ENCODE data around the gene VPS37C. TPM values are rescaled to one million over a fixed set of nuclear protein-coding genes. Genes with fewer than 3 reads are reported as not detected.
A peak's percentile ranks its signal among the peaks of the same experiment; 100 is the strongest.

The VPS37C gene
- total and polyA plus RNA-seq, 10 of the 15 experiments (the other 5 are each of a cell fraction or from before 2014, with no cell fraction given): 0.39 to 16.5 (median 7.8) TPM

GRCh38 chr11:61172356-61172755 lies 11.1 kb upstream of the VPS37C start:
- WGBS (ENCODE audit: insufficient coverage, insufficient replicate concordance, low lambda C conversion rate, missing lambda C conversion rate): 14% methylated on average over 5 of the region's 5 CpGs
- peak; percentile 72 for FAIRE-seq
- ChIA-PET CTCF (interaction anchor here (1.4 to 3.1 kb wide), 4 partner anchors 15 to 397 kb away, joined by 3 to 17 read pairs (median 6); no protein-coding TSS in a partner anchor), SMC1A (ENCODE audit: uncharacterized antibody, unreplicated experiment) (interaction anchor here (1.1 to 4.6 kb wide), 4 partner anchors 11 to 35 kb away, joined by 3 to 31 read pairs (median 4); partner anchors contain the start of gene VPS37C), RAD21 (ENCODE audit: unreplicated experiment) (interaction anchor here (1.1 to 2.2 kb wide), 2 partner anchors 11 to 14 kb away, joined by 6 to 8 read pairs; partner anchors contain the start of gene VPS37C), POLR2A (interaction anchor here (0.9 to 1.7 kb wide), 2 partner anchors 12 to 14 kb away, joined by 3 to 6 read pairs; partner anchors contain the start of gene VPS37C)
- in situ Hi-C loops (cut with MboI) (no loop called here), intact Hi-C loops (cut with micrococcal nuclease; ENCODE audit: unreplicated experiment) (no loop called here)
- H2AFZ ChIP-seq (ENCODE audit: control insufficient read depth, low read depth, low read length): no peak overlapping the region
- H3K79me2 ChIP-seq (ENCODE audit: control insufficient read depth, insufficient read depth, low read length): peaks cover under 1% of the 10 kb centered on the region; the same call in 1 of the 2 replicates
- no peak for ATAC-seq
- H3K36me3 ChIP-seq (ENCODE audit: control insufficient read depth in 2 of 2, insufficient read depth in 2 of 2, low read length in 1 of 2): no peaks in the 10 kb centered on the region
- H3K27me3 ChIP-seq (replicated peaks in 1 of 2; ENCODE audit: control insufficient read depth in 2 of 2, insufficient read depth in 2 of 2, low read length in 1 of 2): no peaks in the 10 kb centered on the region; a peak in 1 of 4 replicates
- H3K27ac ChIP-seq (ENCODE audit: control insufficient read depth, insufficient read depth): no peak overlapping the region
- no peak overlapping the region for H3K4me3 ChIP-seq
- peaks cover 14% of the 10 kb centered on the region for H3K4me1 ChIP-seq (ENCODE audit: control insufficient read depth, insufficient read depth, low read length)
- H3K9ac ChIP-seq (ENCODE audit: control insufficient read depth, insufficient read depth, low read length): no peak overlapping the region
- no TSS peak for BruUV-seq (replicated peaks)
- TF ChIP-seq YY1 (IDR thresholded peaks at IDR 0.05; ENCODE audit: low read depth, low read length) (no peak), NFIC (IDR thresholded peaks at IDR 0.05; ENCODE audit: low read depth, low read length) (no peak)
- H4K20me1 ChIP-seq (ENCODE audit: control insufficient read depth, insufficient read depth): no peaks in the 10 kb centered on the region
- no peak overlapping the region for H3K4me2 ChIP-seq (ENCODE audit: control insufficient read depth, insufficient read depth)
- no peak for DNase-seq (ENCODE audit: low read depth, low spot score)
- H3K9me3 ChIP-seq (replicated peaks; ENCODE audit: control insufficient read depth, insufficient read depth, low read length): peaks cover 6% of the 10 kb centered on the region

- CTCF ChIA-PET: interaction anchor here (0.9 to 3.1 kb wide), 5 partner anchors 12 to 397 kb away, joined by 3 to 17 read pairs (median 3); no protein-coding TSS in a partner anchor
- POLR2A ChIA-PET: interaction anchor here (0.9 to 1.7 kb wide), 2 partner anchors 11 to 13 kb away, joined by 3 to 6 read pairs; partner anchors contain the start of gene VPS37C
- ATAC-seq: no peak
- WGBS (ENCODE audit: insufficient coverage, insufficient replicate concordance, low lambda C conversion rate, missing lambda C conversion rate): 45% methylated on average over 3 of the region's 3 CpGs
- Histone ChIP-seq H3K4me2 (ENCODE audit: control insufficient read depth, insufficient read depth) (no peak overlapping the region), H4K20me1 (ENCODE audit: control insufficient read depth, insufficient read depth) (no peaks in the 10 kb centered on the region), H3K4me1 (ENCODE audit: control insufficient read depth, insufficient read depth, low read length) (peaks cover 16% of the 10 kb centered on the region), H2AFZ (ENCODE audit: control insufficient read depth, low read depth, low read length) (no peak overlapping the region), H3K4me3 (no peak overlapping the region), H3K79me2 (ENCODE audit: control insufficient read depth, insufficient read depth, low read length) (peaks cover 3% of the 10 kb centered on the region), H3K9me3 (replicated peaks; ENCODE audit: control insufficient read depth, insufficient read depth, low read length) (peaks cover 6% of the 10 kb centered on the region), H3K9ac (ENCODE audit: control insufficient read depth, insufficient read depth, low read length) (no peak overlapping the region), H3K27me3 (replicated peaks in 1 of 2; ENCODE audit: control insufficient read depth in 2 of 2, insufficient read depth in 2 of 2, low read length in 1 of 2) (no peaks in the 10 kb centered on the region; a peak in 1 of 4 replicates), H3K27ac (ENCODE audit: control insufficient read depth, insufficient read depth) (no peak overlapping the region), H3K36me3 (ENCODE audit: control insufficient read depth in 2 of 2, insufficient read depth in 2 of 2, low read length in 1 of 2) (no peaks in the 10 kb centered on the region)
- RAD21 ChIA-PET (ENCODE audit: unreplicated experiment): interaction anchor here (0.6 to 2.2 kb wide), 3 partner anchors 9 to 13 kb away, joined by 3 to 8 read pairs (median 6); partner anchors contain the start of gene VPS37C
- FAIRE-seq: no peak
- no TSS peak for BruUV-seq (replicated peaks)
- DNase-seq (ENCODE audit: low read depth, low spot score): no peak
- in situ Hi-C loops (cut with MboI) (no loop called here), intact Hi-C loops (cut with micrococcal nuclease; ENCODE audit: unreplicated experiment) (no loop called here)
- SMC1A ChIA-PET (ENCODE audit: uncharacterized antibody, unreplicated experiment): interaction anchor here (1.1 to 4.6 kb wide), 4 partner anchors 10 to 35 kb away, joined by 3 to 31 read pairs (median 4); partner anchors contain the start of gene VPS37C
- TF ChIP-seq RELA (IDR thresholded peaks at IDR 0.05; ENCODE audit: borderline replicate concordance, partially characterized antibody) (no peak), PBX3 (IDR thresholded peaks at IDR 0.05; ENCODE audit: insufficient replicate concordance, low read depth, low read length) (peak; percentile 78), PKNOX1 (IDR thresholded peaks at IDR 0.05) (peak; percentile 80), RUNX3 (IDR thresholded peaks at IDR 0.05; ENCODE audit: low read length) (peak; percentile 47; the same call in 1 of the 2 replicates)
Measured at GRCh38 chr11:61171907-61172306, 10.7 kb upstream of the VPS37C start.

All from GM12878 (cell line).